Stimulated activated CD4-positive, alpha-beta T cell treated with anti-CD3 and anti-CD28 coated beads, Interleukin-12 subunit alpha, Interleukin-12 subunit beta, amount 100 ng/mL, for 48 hours (primary cell): Measurements from ENCODE around the gene SERPINB11.
"Not testable (repeated sequence)": the region's sequence is repeated elsewhere in the genome, so short reads cannot be mapped to it uniquely, and the experiment has no call there.

Source experiments
- DNase-seq, 3 donors: peaks; one replicate each; pipeline ENCODE4 v3.0.0-alpha.2; 2020; ENCODE audit warnings: low read depth in 2 of 3, low spot score in 1 of 3

SERPINB11 gene

GRCh38 chr18:63702660-63703059 lies at the start of gene SERPINB11:
Gene SERPINB11 (plus strand): TSS chr18:63702960. CDS start chr18:63710194, 7,234 bp downstream.
- DNase-seq = no peak

GRCh38 chr18:63658920-63659319 lies 43.8 kb upstream of the SERPINB11 start:
- DNase-seq = not testable (repeated sequence)

- not testable (repeated sequence) for DNase-seq
These were observed 41.0 kb upstream of the SERPINB11 start, which contains the start of gene SERPINB3 for GRCh38 chr18:63661750-63662149. Gene SERPINB3 (minus strand): TSS chr18:63661893. CDS start chr18:63661216, 677 bp downstream.

GRCh38 chr18:63664571-63664970 lies 38.2 kb upstream of the SERPINB11 start:
- no peak for DNase-seq

GRCh38 chr18:63676526-63677323 lies 26.0 kb upstream of the SERPINB11 start:
- no peak for DNase-seq

- DNase-seq = no peak
These were observed 25.1 kb upstream of the SERPINB11 start for GRCh38 chr18:63677500-63678225.

- no peak for DNase-seq
These were observed 22.7 kb upstream of the SERPINB11 start for GRCh38 chr18:63679820-63680606.

- DNase-seq = no peak
These were observed 21.1 kb upstream of the SERPINB11 start for GRCh38 chr18:63681449-63682340.

GRCh38 chr18:63683152-63683551 lies 19.6 kb upstream of the SERPINB11 start:
- DNase-seq = no peak

GRCh38 chr18:63683890-63684289 lies 18.9 kb upstream of the SERPINB11 start:
- DNase-seq = no peak

GRCh38 chr18:63684718-63685117 lies 18.0 kb upstream of the SERPINB11 start:
- no peak for DNase-seq

- no peak for DNase-seq
These were observed 15.9 kb upstream of the SERPINB11 start for GRCh38 chr18:63686871-63687270.

- DNase-seq = no peak
These were observed 13.7 kb upstream of the SERPINB11 start for GRCh38 chr18:63689064-63689463.

- DNase-seq = no peak
These were observed 5.6 kb upstream of the SERPINB11 start for GRCh38 chr18:63697097-63697660.

- DNase-seq = no peak
These were observed 2.3 kb upstream of the SERPINB11 start for GRCh38 chr18:63700501-63700900.

GRCh38 chr18:63701952-63702351 lies 808 bp upstream of the SERPINB11 start:
- DNase-seq = no peak

- DNase-seq = no peak
These were observed 2.6 kb downstream of the SERPINB11 start for GRCh38 chr18:63705401-63705800.

GRCh38 chr18:63707816-63708215 lies 5.1 kb downstream of the SERPINB11 start:
- DNase-seq = no peak

GRCh38 chr18:63708650-63709049 lies 5.9 kb downstream of the SERPINB11 start:
- DNase-seq = no peak
